Heart right ventricle (tissue), 16 donors: ENCODE results near the gene RBMS3. TPM values are rescaled to one million over a fixed set of nuclear protein-coding genes. Genes with fewer than 3 reads are reported as not detected.
A peak's percentile ranks its signal among the peaks of the same experiment; 100 is the strongest.

Source experiments
- ATAC-seq, 8 donors: fragments of 200-7000 bp; cut with Tn5 transposase; one replicate each; pipeline ENCODE4 v1.9.1; 2020; ENCODE audit warnings: mild to moderate bottlenecking in 8 of 8, moderate library complexity in 8 of 8, moderate number of reproducible peaks in 1 of 8
- DNase-seq, 2 donors: peaks; one replicate each; pipeline ENCODE4 v3.0.0-alpha.2; 2020
- H3K27ac ChIP-seq, 10 donors: fragments of 200-600 bp; sonication (generic) in 2 of 10; one replicate each; pipeline versions ENCODE4 v1.5.0 to v1.8.0; 2020 to 2022; ENCODE audit warnings: mild to moderate bottlenecking in 3 of 10
- H3K27me3 ChIP-seq, 7 donors: fragments of 200-600 bp; one replicate each; pipeline ENCODE4 v1.8.0; 2021 to 2022; ENCODE audit warnings: mild to moderate bottlenecking in 2 of 7
- H3K36me3 ChIP-seq, 9 donors: fragments of 200-600 bp; sonication (generic) in 1 of 9; one replicate each; pipeline versions ENCODE4 v1.5.0 to v1.8.0; 2020 to 2022; ENCODE audit warnings: mild to moderate bottlenecking in 2 of 9
- H3K4me1 ChIP-seq, 9 donors: fragments of 200-600 bp; sonication (generic) in 1 of 9; one replicate each; pipeline versions ENCODE4 v1.5.0 to v1.8.0; 2020 to 2022; ENCODE audit warnings: mild to moderate bottlenecking in 4 of 9
- H3K4me3 ChIP-seq, 10 donors: fragments of 200-600 bp; sonication (generic) in 2 of 10; one replicate each; pipeline versions ENCODE4 v1.5.0 to v1.8.0; 2020 to 2022; ENCODE audit warnings: mild to moderate bottlenecking in 7 of 10, moderate library complexity in 2 of 10
- H3K9me3 ChIP-seq, 11 donors: fragments of 200-600 bp in 10 of 11; sonication (generic) in 2 of 11; one replicate each; pipeline versions ENCODE4 v1.5.0 to v1.8.0; 2013 to 2022; ENCODE audit warnings: mild to moderate bottlenecking in 2 of 11, control low read depth in 1 of 11, moderate library complexity in 1 of 11
- WGBS, 2 donors: extraction: QIAGEN DNeasy Blood & Tissue Kit; methylation state at CpG; one replicate each; pipeline ENCODE4 v1.1.7; 2013; ENCODE audit warnings: inconsistent platforms in 1 of 2; 5-methylcytosine and 5-hydroxymethylcytosine counted together
- intact Hi-C, 10 donors: fragments of 100-400 bp; cut with DNase I; formaldehyde crosslinking; loops; one replicate each; pipeline versions ENCODE4 v1.11.1 to v1.14.2; 2022
- polyA plus RNA-seq, 2 donors: library from polyadenylated mRNA; stranded (reverse); fragments of 200-250 nt; gene quantifications; one replicate each; pipeline ENCODE4 v1.2.3, GENCODE V29; 2013
- total RNA-seq, 10 donors: library from RNA; stranded (reverse); fragmentation: NEBNext Ultra II Directional in 3 of 10; extraction: Animal tissue kit (Norgen Biotek cat#: 25700) in 3 of 10; gene quantifications; one replicate each; pipeline versions ENCODE4 v1.2.1 to v1.2.4, GENCODE V29; 2021 to 2023
- TF ChIP-seq, protein P1 (sequence below), 9 donors: fragments of 200-600 bp; sonication (generic) in 2 of 9; IDR thresholded peaks; one replicate each; pipeline versions ENCODE4 v1.5.0 to v1.8.0; 2021 to 2022; ENCODE audit warnings: antibody characterized with exemption in 9 of 9, mild to moderate bottlenecking in 5 of 9, moderate library complexity in 1 of 9
- donor health status: Arrhythmogenic right ventricular cardiomyopathy.
- donor health status: ischemic (EF 13 %, LVEDD 7.1; RV severe dilation, severe dysfunction).
- donor health status: healthy with polysubstance abuse.
- donor health status: DM: no; HTN: yes; CAD: no.
- donor health status: DM: no; HTN: no; CAD: no.
- donor health status: ischemic (EF 25% LVEDD 6.9; RV normal size, moderate dysfunction).
- donor health status: ischemic (EF 25% LVEDD 5.7; RV mildly dilated, moderate dysfunction).
- donor health status: healthy.
- donor health status: DM: yes; HTN: yes; CAD: no.
- donor health status: Ischemic cardiomyopathy.
- donor health status: ischemic (EF 35%, LVEDD 5.7; RV mildly dilated, moderate dysfunction).
- donor health status: nonischemic (EF 11% LVEDD 7.7; RV severe dilation, severe dysfunction).
- donor health status: DM: yes; HTN: yes; CAD: no.
- donor health status: PGD.
- donor health status: ischemic (EF 29% LVEDD 5.4; RV normal size, mild dysfunction).
- donor health status: nonischemic (EF 23%, LVEDD 6.1; RV moderate dilation, normal function).

The RBMS3 gene
- total and polyA plus RNA-seq, 12 donors: 3.2 to 41.1 (median 26.4) TPM

DNA sequence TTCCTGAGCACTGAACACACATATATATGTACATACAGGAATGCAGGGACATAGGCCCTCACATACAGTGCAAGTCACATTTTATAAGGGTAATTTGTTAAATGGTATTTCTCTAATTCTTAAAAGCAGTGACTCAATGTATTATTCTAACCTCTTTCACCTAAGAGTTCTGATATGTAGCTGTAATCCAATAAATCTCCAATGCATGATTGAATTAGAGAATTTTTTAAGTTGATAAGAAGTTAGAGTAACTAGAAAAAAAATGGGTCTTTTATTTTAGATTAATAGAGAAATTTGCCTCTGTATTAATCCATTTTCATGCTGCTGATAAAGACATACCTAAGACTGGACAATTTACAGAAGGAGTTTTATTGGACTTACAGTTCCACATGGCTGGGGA is 98.2 kb downstream of the RBMS3 start:
- no peaks in the 10 kb centered on the region for H3K27me3 ChIP-seq
- TF ChIP-seq, protein P1, sequence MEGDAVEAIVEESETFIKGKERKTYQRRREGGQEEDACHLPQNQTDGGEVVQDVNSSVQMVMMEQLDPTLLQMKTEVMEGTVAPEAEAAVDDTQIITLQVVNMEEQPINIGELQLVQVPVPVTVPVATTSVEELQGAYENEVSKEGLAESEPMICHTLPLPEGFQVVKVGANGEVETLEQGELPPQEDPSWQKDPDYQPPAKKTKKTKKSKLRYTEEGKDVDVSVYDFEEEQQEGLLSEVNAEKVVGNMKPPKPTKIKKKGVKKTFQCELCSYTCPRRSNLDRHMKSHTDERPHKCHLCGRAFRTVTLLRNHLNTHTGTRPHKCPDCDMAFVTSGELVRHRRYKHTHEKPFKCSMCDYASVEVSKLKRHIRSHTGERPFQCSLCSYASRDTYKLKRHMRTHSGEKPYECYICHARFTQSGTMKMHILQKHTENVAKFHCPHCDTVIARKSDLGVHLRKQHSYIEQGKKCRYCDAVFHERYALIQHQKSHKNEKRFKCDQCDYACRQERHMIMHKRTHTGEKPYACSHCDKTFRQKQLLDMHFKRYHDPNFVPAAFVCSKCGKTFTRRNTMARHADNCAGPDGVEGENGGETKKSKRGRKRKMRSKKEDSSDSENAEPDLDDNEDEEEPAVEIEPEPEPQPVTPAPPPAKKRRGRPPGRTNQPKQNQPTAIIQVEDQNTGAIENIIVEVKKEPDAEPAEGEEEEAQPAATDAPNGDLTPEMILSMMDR (IDR thresholded peaks at IDR 0.05): no peak
- H3K9me3 ChIP-seq: peaks cover 0 to 17% (median 0%) of the 10 kb centered on the region in 11 donors
- H3K36me3 ChIP-seq: peaks cover 0 to 8% (median 0%) of the 10 kb centered on the region in 9 donors
- H3K4me1 ChIP-seq: peaks cover 2 to 32% (median 21%) of the 10 kb centered on the region in 9 donors
- H3K4me3 ChIP-seq: no peak overlapping the region
- H3K27ac ChIP-seq: no peak overlapping the region
- DNase-seq (no peak), ATAC-seq (no peak)
- intact Hi-C loops: no loop called here

DNA sequence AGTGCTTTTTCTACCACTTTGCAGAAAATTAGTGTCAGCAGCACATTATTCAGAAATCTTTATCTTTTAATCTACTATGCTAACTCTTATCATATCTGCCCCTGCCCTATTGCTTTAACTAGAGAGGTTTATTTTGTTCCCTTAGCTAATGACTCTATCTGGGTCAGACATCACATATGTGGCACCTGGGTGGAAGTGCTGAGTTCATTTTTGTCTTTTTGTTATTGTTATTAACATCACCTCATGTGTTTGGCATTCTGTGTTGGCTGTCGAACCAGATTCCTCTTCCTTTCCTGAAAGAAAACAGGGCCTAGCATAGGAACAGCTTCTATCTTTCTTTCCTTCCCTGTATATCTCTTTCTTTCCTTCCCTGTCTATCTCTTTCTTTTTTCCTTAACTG is 100.7 kb downstream of the RBMS3 start:
- H3K4me1 ChIP-seq: peaks cover 2 to 45% (median 31%) of the 10 kb centered on the region in 9 donors
- intact Hi-C loops: no loop called here

DNA sequence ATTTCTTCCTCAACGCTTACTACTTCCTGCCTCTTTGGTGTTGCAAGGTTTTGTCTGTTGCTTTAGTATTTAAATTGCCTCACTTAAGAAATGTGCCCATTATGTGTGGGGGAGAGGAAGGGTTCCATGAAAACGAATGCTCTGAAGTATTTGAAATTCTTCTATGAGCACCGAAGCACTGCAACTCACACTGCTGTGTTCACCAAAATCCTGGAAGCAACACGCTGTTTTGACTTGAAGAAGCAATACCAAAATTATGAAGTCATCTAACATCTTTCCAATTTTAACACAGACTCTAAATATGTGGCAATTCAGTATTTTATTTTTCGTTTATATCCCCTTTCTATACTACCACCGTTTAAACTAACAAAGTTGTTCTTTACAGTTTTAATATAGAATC is 101.5 kb downstream of the RBMS3 start:
- no peaks in the 10 kb centered on the region for H3K27me3 ChIP-seq
- intact Hi-C loops: no loop called here
- H3K4me3 ChIP-seq: no peak overlapping the region
- DNase-seq (no peak), ATAC-seq (peak in 5 of 8 donors; percentile 11 to 56 (median 30))
- WGBS, 2 donors: 73 to 83% methylated on average over 6 of the region's 6 CpGs
- TF ChIP-seq, protein P1 (IDR thresholded peaks at IDR 0.05): no peak
- H3K4me1 ChIP-seq: peaks cover 2 to 45% (median 32%) of the 10 kb centered on the region in 9 donors
- peak overlapping the region in 5 of 10 donors; percentile 14 to 74 (median 36) for H3K27ac ChIP-seq
- peaks cover 0 to 13% (median 0%) of the 10 kb centered on the region in 11 donors for H3K9me3 ChIP-seq
- peaks cover 0 to 10% (median 0%) of the 10 kb centered on the region in 9 donors for H3K36me3 ChIP-seq

More for the DNA sequence above, 100.7 kb downstream of the RBMS3 start:
- Histone ChIP-seq H3K4me3 (no peak overlapping the region), H3K9me3 (peaks cover 0 to 13% (median 0%) of the 10 kb centered on the region in 11 donors), H3K27me3 (no peaks in the 10 kb centered on the region), H3K27ac (peak overlapping the region in 5 of 10 donors; percentile 14 to 74 (median 36)), H3K36me3 (peaks cover 0 to 5% (median 0%) of the 10 kb centered on the region in 9 donors)
- WGBS, 2 donors: 40 to 56% methylated on average over 1 of the region's 1 CpG
- TF ChIP-seq, protein P1 (IDR thresholded peaks at IDR 0.05): no peak
- DNase-seq (no peak), ATAC-seq (peak in 6 of 8 donors; percentile 13 to 77 (median 40))

DNA sequence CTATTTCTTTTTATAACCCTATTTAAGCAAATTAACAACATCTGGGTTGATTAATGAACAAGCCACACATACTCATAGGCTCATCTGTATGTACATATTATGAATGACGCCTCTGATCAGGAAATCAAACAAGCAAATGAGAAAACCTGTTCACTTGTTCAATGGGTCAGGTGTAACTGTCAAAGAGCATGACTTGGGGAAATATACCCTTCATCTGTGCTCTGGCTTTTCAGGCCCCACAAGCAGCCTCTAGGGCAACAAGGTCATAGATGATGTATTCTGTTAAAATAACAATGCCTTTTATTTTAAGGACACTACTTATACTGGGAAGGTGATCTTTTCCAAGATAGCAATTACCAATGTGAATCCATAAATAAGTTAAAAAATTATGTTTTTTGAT is 102.0 kb downstream of the RBMS3 start:
- Histone ChIP-seq H3K27me3 (no peaks in the 10 kb centered on the region), H3K4me3 (no peak overlapping the region), H3K27ac (peak overlapping the region in 3 of 10 donors; percentile 5 to 74 (median 36)), H3K9me3 (peaks cover 0 to 13% (median 0%) of the 10 kb centered on the region in 11 donors), H3K36me3 (peaks cover 0 to 10% (median 0%) of the 10 kb centered on the region in 9 donors), H3K4me1 (peaks cover 2 to 45% (median 32%) of the 10 kb centered on the region in 9 donors)
- ATAC-seq (no peak), DNase-seq (no peak)
- TF ChIP-seq, protein P1 (IDR thresholded peaks at IDR 0.05): no peak
- WGBS, 2 donors: 90 to 95% methylated on average over 1 of the region's 1 CpG
- intact Hi-C loops: no loop called here
